Subcutaneous abdominal adipose tissue (tissue), 5 donors: ENCODE data around the gene RCE1.
A peak's percentile ranks its signal among the peaks of the same experiment; 100 is the strongest.

Experiments
- H3K27ac ChIP-seq: one replicate; pipeline ENCODE4 v1.7.0; 2013; ENCODE audit warnings: low read depth, mild to moderate bottlenecking, inconsistent platforms, low read length, moderate library complexity
- H3K27me3 ChIP-seq, 5 donors: one replicate each; pipeline ENCODE4 v1.7.0; 2013; ENCODE audit warnings: low read length in 5 of 5, inconsistent platforms in 1 of 5; ENCODE audit not compliant: control insufficient read depth in 5 of 5, insufficient read depth in 4 of 5
- H3K36me3 ChIP-seq, 5 donors: one replicate each; pipeline ENCODE4 v1.7.0; 2013; ENCODE audit warnings: low read length in 5 of 5; ENCODE audit not compliant: control insufficient read depth in 5 of 5, insufficient read depth in 5 of 5
- H3K4me1 ChIP-seq, 5 donors: one replicate each; pipeline ENCODE4 v1.7.0; 2013; ENCODE audit warnings: low read length in 5 of 5, mild to moderate bottlenecking in 3 of 5, moderate library complexity in 1 of 5; ENCODE audit not compliant: control insufficient read depth in 5 of 5, insufficient read depth in 5 of 5
- H3K4me3 ChIP-seq, 5 donors: one replicate each; pipeline ENCODE4 v1.7.0; 2013; ENCODE audit warnings: low read length in 5 of 5, low read depth in 1 of 5
- H3K9ac ChIP-seq, 5 donors: one replicate each; pipeline ENCODE4 v1.7.0; 2013; ENCODE audit warnings: low read length in 5 of 5, mild to moderate bottlenecking in 4 of 5, moderate library complexity in 3 of 5
- H3K9me3 ChIP-seq, 5 donors: one replicate each; pipeline ENCODE4 v1.7.0; 2013; ENCODE audit warnings: low read length in 5 of 5; ENCODE audit not compliant: control insufficient read depth in 5 of 5
- donor health status: healthy.
- donor health status: healthy.
- donor health status: healthy.
- donor health status: healthy.
- donor health status: healthy.

Gene RCE1

DNA sequence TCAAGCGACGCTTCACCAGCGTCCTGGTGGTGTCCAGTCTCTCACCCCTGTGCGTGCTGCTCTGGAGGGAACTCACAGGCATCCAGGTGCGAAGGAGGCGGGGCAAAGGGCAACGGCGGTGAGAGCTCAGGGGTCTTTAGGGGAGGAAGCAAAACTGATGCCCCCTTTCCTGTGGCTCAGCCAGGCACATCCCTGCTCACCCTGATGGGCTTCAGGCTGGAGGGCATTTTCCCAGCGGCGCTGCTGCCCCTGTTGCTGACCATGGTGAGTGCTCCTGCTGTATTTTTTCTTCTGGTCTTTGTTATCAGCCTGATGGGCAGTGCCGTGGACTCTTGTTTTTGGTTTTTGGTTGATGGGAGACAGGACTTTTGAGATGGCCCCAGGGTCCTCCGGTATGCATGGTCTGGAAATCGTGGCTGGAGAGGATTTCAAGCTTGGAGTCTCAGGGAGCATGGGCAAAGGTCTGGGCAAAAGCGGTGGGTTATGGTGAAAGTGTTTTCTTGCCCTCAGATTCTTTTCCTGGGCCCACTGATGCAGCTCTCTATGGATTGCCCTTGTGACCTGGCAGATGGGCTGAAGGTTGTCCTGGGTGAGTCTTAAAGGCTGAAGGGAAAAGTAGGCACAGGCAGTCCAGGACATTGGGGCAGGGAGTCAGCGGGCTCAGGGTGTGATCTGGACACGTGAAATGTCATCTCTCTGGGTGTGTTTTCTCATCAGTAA, 695 bp downstream of the RCE1 start:
- H3K9me3 ChIP-seq: no peaks in the 10 kb centered on the region
- peaks cover 11 to 36% (median 35%) of the 10 kb centered on the region in 5 donors for H3K4me1 ChIP-seq
- peaks cover 0 to 51% (median 38%) of the 10 kb centered on the region in 5 donors for H3K36me3 ChIP-seq
- peak overlapping the region; percentile 8 to 96 (median 94) for H3K9ac ChIP-seq
- no peaks in the 10 kb centered on the region for H3K27me3 ChIP-seq
- peak overlapping the region; percentile 79 for H3K27ac ChIP-seq
- peak overlapping the region; percentile 91 to 98 (median 95) for H3K4me3 ChIP-seq

DNA sequence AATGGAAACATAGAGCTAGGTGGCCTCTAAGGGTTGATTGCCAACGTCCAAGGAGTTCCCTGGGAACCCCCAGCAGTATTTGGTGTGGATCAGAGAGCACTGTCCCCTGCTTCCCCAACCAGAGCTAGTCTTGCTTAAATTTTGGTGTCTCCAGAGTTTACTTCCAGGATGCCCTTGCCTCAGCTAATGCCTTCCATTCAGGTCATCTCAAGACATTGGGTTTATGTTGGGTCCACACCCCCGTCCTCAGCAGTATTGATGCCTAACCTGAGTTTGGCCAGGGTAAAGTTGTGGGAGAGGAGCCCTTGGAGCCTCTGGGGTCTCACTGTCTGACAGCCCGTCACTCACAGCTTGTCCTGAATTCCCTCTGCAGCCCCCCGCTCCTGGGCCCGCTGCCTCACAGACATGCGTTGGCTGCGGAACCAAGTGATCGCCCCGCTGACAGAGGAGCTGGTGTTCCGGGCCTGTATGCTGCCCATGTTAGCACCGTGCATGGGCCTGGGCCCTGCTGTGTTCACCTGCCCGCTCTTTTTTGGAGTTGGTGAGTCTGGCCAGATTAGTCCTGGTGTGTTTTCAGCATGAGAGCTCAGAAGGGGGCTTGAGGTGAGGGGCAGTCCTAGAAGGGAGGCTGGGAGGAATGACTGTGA, 1.4 kb downstream of the RCE1 start:
- peaks cover 11 to 42% (median 39%) of the 10 kb centered on the region in 5 donors for H3K4me1 ChIP-seq
- H3K27ac ChIP-seq: peak overlapping the region; percentile 79
- H3K9me3 ChIP-seq: no peaks in the 10 kb centered on the region
- H3K9ac ChIP-seq: peak overlapping the region in 4 of 5 donors; percentile 3 to 95 (median 94)
- H3K27me3 ChIP-seq: no peaks in the 10 kb centered on the region
- peaks cover 0 to 55% (median 45%) of the 10 kb centered on the region in 5 donors for H3K36me3 ChIP-seq
- H3K4me3 ChIP-seq: peak overlapping the region in 3 of 5 donors; percentile 91 to 98 (median 95)

DNA sequence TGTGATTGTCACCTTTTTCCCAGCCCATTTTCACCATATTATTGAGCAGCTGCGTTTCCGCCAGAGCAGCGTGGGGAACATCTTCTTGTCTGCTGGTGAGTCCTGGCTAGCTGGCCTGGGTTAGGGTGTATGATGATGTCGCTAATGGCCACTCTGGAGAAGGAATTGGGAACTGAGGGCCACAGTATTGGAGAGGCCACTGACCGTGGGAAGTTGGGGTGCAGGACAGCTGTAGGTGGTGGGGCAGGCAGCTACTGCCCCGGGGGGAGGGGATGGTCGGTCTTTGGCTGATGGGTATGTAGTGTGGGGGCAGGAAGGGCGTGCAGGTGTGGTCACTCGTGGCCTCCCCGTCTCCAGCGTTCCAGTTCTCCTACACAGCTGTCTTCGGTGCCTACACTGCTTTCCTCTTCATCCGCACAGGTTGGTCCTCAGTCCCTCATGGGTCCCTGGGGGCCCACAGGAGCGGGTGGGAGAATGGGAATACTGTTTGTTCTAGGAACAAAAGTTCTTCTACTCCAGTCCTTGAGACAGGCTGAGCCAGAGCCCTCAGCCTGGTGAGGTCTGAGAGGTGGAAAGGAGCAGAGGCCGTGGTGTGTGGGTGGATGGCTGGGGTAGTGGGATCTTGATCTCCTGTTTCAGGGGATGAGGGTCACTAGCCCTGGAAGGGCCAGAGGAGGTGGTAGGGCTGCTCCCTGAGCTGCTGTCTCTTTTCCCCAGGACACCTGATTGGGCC, 2.1 kb downstream of the RCE1 start:
- Histone ChIP-seq H3K36me3 (peaks cover 0 to 55% (median 51%) of the 10 kb centered on the region in 5 donors), H3K27ac (no peak overlapping the region), H3K4me1 (peaks cover 11 to 43% (median 40%) of the 10 kb centered on the region in 5 donors), H3K4me3 (no peak overlapping the region), H3K9ac (peak overlapping the region in 1 of 5 donors; percentile 10), H3K9me3 (no peaks in the 10 kb centered on the region), H3K27me3 (no peaks in the 10 kb centered on the region)

GRCh38 chr11:66845876-66846212, 2.6 kb downstream of the RCE1 start:
- H3K27me3 ChIP-seq: no peaks in the 10 kb centered on the region
- peaks cover 11 to 39% (median 37%) of the 10 kb centered on the region in 5 donors for H3K4me1 ChIP-seq
- H3K9ac ChIP-seq: no peak overlapping the region
- no peak overlapping the region for H3K27ac ChIP-seq
- H3K36me3 ChIP-seq: peaks cover 0 to 60% (median 56%) of the 10 kb centered on the region in 5 donors
- no peak overlapping the region for H3K4me3 ChIP-seq
- no peaks in the 10 kb centered on the region for H3K9me3 ChIP-seq

DNA sequence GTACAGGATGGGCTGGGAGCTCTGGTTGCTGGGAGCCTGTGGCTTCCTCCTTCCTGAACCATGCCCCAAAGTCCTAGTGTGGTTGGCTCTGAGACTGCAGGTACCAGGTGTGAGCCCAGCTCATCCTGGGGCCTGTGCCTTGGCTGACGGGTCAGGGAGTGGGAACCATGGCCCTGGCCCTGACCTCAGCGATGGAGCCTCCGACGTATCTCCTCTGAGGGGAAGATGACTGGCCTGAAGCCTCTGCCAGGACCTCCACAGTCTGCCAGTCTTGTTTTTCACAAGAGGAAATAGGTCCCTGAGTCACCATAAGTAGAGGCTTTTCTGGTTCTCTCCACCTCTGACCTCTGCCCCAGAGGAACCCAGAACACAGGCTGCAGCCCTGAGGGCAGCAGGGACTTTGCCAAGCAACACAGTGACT, 3.4 kb downstream of the RCE1 start:
- Histone ChIP-seq H3K4me3 (no peak overlapping the region), H3K4me1 (peaks cover 11 to 35% (median 31%) of the 10 kb centered on the region in 5 donors), H3K27ac (no peak overlapping the region), H3K9ac (no peak overlapping the region), H3K36me3 (peaks cover 0 to 68% (median 65%) of the 10 kb centered on the region in 5 donors), H3K27me3 (no peaks in the 10 kb centered on the region), H3K9me3 (no peaks in the 10 kb centered on the region)

DNA sequence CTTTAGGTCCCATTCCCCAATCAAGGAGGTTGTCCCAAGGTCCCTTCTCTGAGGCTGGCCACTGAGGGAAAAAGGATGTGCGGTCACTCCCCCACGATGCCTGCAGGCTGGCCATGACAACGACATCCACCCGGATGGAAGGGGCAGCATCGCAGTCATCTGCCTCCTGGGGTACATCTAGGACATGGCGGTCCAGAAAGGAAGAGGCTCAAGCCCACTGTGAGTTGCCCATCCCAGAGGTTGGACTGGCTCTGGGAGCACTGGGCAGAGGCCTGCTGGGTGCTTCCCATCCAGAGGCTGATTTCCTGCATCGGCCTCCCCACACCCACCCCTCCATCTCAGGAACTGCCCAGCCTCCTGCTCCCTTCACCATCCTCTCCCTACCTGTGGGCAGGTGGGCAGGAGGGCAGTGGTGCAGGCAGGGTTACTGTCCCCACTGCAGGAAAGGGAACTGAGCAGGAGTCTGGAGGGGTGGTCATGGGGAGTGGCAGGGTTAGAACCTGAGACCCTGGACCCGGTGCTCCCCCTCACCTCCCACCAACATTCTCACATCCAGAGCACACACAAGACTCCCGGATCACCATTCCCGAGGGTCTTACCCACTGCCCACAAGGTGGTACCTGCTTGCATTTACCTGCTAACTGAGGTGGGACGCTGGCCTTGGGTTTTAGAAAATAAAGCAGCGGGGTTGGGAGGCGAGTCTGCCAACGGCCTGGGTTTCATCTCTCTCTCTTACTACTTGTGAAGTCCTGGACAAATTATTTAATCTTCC, 4.4 kb downstream of the RCE1 start:
- Histone ChIP-seq H3K4me1 (peaks cover 8 to 25% (median 22%) of the 10 kb centered on the region in 5 donors), H3K27ac (no peak overlapping the region), H3K27me3 (no peaks in the 10 kb centered on the region), H3K4me3 (no peak overlapping the region), H3K36me3 (peaks cover 0 to 78% (median 74%) of the 10 kb centered on the region in 5 donors), H3K9me3 (no peaks in the 10 kb centered on the region), H3K9ac (no peak overlapping the region)

- Histone ChIP-seq H3K27ac (no peak overlapping the region), H3K27me3 (no peaks in the 10 kb centered on the region), H3K36me3 (peaks cover 0 to 84% (median 80%) of the 10 kb centered on the region in 5 donors), H3K4me3 (no peak overlapping the region), H3K9me3 (no peaks in the 10 kb centered on the region), H3K4me1 (peaks cover 7 to 21% (median 16%) of the 10 kb centered on the region in 5 donors), H3K9ac (no peak overlapping the region)
Observed at GRCh38 chr11:66848671-66849500, 5.6 kb downstream of the RCE1 start.

DNA sequence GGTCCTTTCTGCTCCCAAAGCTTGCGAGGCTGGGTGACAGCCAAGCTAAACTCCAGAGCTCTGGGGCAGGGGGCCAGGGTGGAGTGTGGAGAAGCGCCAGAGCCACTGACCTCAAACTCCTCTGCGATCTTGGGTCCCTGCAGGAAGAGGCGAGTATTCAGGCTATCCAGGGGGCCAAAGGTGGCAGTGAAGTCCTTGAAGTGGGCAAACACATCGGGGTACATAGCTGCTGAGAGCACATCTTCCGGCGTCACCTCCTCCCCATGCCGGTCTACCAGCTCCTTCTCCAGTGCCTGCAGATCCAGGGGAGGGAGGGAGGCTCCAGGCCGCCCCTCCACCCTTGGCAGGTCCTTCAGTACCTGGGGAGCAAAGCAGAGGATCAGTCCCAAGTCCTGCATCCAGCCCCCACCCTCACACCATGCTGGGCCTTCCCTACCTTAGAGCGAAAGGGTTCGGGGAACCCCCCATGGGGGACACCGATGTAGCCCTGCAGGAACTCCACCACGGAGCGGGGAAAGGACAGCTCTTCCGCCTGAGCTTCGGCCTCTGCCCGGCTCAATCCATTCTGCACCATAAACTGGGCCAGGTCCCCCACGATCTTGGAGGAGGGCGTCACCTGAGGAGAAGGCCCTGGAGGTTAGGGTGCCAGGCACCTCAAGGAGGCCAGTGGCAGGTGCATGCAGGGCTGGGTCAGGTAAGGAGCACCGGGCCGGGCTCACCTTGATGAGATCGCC, 6.4 kb downstream of the RCE1 start:
- peaks cover 0 to 88% (median 80%) of the 10 kb centered on the region in 5 donors for H3K36me3 ChIP-seq
- H3K4me3 ChIP-seq: no peak overlapping the region
- peaks cover 0 to 13% (median 8%) of the 10 kb centered on the region in 5 donors for H3K4me1 ChIP-seq

More for the DNA sequence above, 6.4 kb downstream of the RCE1 start:
- H3K9ac ChIP-seq: no peak overlapping the region
- H3K27ac ChIP-seq: no peak overlapping the region
- H3K27me3 ChIP-seq: no peaks in the 10 kb centered on the region
- H3K9me3 ChIP-seq: no peaks in the 10 kb centered on the region
